WTC11 (cell line): Measurements from ENCODE around the gene PTPN5. TPM values are rescaled to one million over a fixed set of nuclear protein-coding genes. Genes with fewer than 3 reads are reported as not detected.

Source experiments
- ATAC-seq: fragments of 200-7000 bp; cut with Tn5 transposase; 2 replicates; pipeline ENCODE4 v1.10.0; 2021; ENCODE audit warnings: mild to moderate bottlenecking, moderate library complexity
- CTCF ChIA-PET: fragments of 300-600 bp; sonication (Branson Sonifier 250); formaldehyde crosslinking; loops from one replicate; lab custom pipeline; 2021; ENCODE audit warnings: antibody characterized with exemption; lab: Charles Lee
- POLR2A ChIA-PET: fragments of 350-600 bp; sonication (Branson Sonifier 250); formaldehyde crosslinking; loops from one replicate; lab custom pipeline; 2021; ENCODE audit warnings: antibody characterized with exemption; lab: Charles Lee
- DNase-seq: peaks from one replicate; pipeline ENCODE4 v3.0.0; 2021; ENCODE audit warnings: low spot score
- H3K27ac Mint-ChIP-seq: 2 replicates; pipeline ENCODE4 v1.8.0; 2021; ENCODE audit warnings: mixed read lengths
- H3K27me3 Mint-ChIP-seq: 2 replicates; pipeline ENCODE4 v1.8.0; 2021; ENCODE audit warnings: low read depth, mild to moderate bottlenecking, moderate library complexity, mixed read lengths
- H3K36me3 Mint-ChIP-seq: 2 replicates; pipeline ENCODE4 v1.8.0; 2021; ENCODE audit warnings: mixed read lengths
- H3K4me1 Mint-ChIP-seq: 2 replicates; pipeline ENCODE4 v1.8.0; 2022; ENCODE audit warnings: mixed read lengths
- H3K4me3 Mint-ChIP-seq: 2 replicates; pipeline ENCODE4 v1.8.0; 2021; ENCODE audit warnings: mild to moderate bottlenecking, moderate library complexity, mixed read lengths
- H3K9me3 Mint-ChIP-seq: 2 replicates; pipeline ENCODE4 v1.8.0; 2021; ENCODE audit warnings: mixed read lengths
- CBFB ChIP-seq: sonication (generic); formaldehyde crosslinking; IDR thresholded peaks from 2 replicates; pipeline ENCODE4 v1.8.1; 2022; ENCODE audit warnings: mild to moderate bottlenecking, low read depth, missing genetic modification reagents
- ELF4 ChIP-seq: sonication (generic); formaldehyde crosslinking; IDR thresholded peaks from 2 replicates; pipeline ENCODE4 v1.8.1; 2022; ENCODE audit warnings: low read depth, mild to moderate bottlenecking, moderate library complexity, missing genetic modification reagents
- MYBL2 ChIP-seq: sonication (generic); formaldehyde crosslinking; IDR thresholded peaks from 2 replicates; pipeline ENCODE4 v1.8.1; 2023; ENCODE audit warnings: mild to moderate bottlenecking, moderate library complexity, missing genetic modification reagents
- NFATC4 ChIP-seq: fragments of 250-450 bp; sonication (Bioruptor Pico); IDR thresholded peaks from 2 replicates; pipeline ENCODE4 v1.9.0; 2021; ENCODE audit warnings: mild to moderate bottlenecking
- NR3C1 ChIP-seq: sonication (generic); formaldehyde crosslinking; conservative IDR thresholded peaks from 2 replicates; pipeline ENCODE4 v1.8.1; 2023; ENCODE audit warnings: low read depth, mild to moderate bottlenecking, missing genetic modification reagents
- OVOL2 ChIP-seq: fragments of 250-450 bp; sonication (Bioruptor Pico); IDR thresholded peaks from 2 replicates; pipeline ENCODE4 v1.9.0; 2021; ENCODE audit warnings: mild to moderate bottlenecking, borderline replicate concordance
- PRDM15 ChIP-seq: sonication (generic); formaldehyde crosslinking; IDR thresholded peaks from 2 replicates; pipeline ENCODE4 v1.8.0; 2022; ENCODE audit warnings: missing genetic modification reagents
- RORB ChIP-seq: fragments of 250-450 bp; sonication (Bioruptor Pico); IDR thresholded peaks from 2 replicates; pipeline ENCODE4 v1.9.0; 2021; ENCODE audit warnings: mild to moderate bottlenecking
- ZNF263 ChIP-seq: sonication (generic); formaldehyde crosslinking; IDR thresholded peaks from 2 replicates; pipeline ENCODE4 v1.8.1; 2022; ENCODE audit warnings: low read depth, mild to moderate bottlenecking, moderate library complexity, missing genetic modification reagents
- ZNF671 ChIP-seq: fragments of 250-450 bp; sonication (Bioruptor Pico); IDR thresholded peaks from 2 replicates; pipeline ENCODE4 v1.8.0; 2021; ENCODE audit warnings: mild to moderate bottlenecking
- total RNA-seq: library from RNA; stranded (reverse); gene quantifications from 3 replicates; pipeline ENCODE4 v1.2.3, GENCODE V29; 2021
- TF ChIP-seq, protein P1 (sequence below): sonication (generic); formaldehyde crosslinking; IDR thresholded peaks from 2 replicates; pipeline ENCODE4 v1.8.1; 2022; ENCODE audit warnings: mild to moderate bottlenecking, moderate library complexity, missing genetic modification reagents
- TF ChIP-seq, protein P2 (sequence below): sonication (generic); formaldehyde crosslinking; IDR thresholded peaks from 2 replicates; pipeline ENCODE4 v1.8.0; 2022; ENCODE audit warnings: mild to moderate bottlenecking, missing genetic modification reagents
- TF ChIP-seq, protein P3 (sequence below): sonication (generic); formaldehyde crosslinking; IDR thresholded peaks from 2 replicates; pipeline ENCODE4 v1.8.0; 2023; ENCODE audit warnings: missing genetic modification reagents, mild to moderate bottlenecking, borderline replicate concordance
- TF ChIP-seq, protein P4 (sequence below): sonication (generic); formaldehyde crosslinking; IDR thresholded peaks from 2 replicates; pipeline ENCODE4 v1.8.0; 2023; ENCODE audit warnings: missing genetic modification reagents
- TF ChIP-seq, protein P5 (sequence below): sonication (generic); formaldehyde crosslinking; conservative IDR thresholded peaks from 2 replicates; pipeline ENCODE4 v1.8.1; 2022; ENCODE audit warnings: mild to moderate bottlenecking, missing genetic modification reagents
- TF ChIP-seq, protein P6 (sequence below): fragments of 250-450 bp; sonication (Bioruptor Pico); IDR thresholded peaks from 2 replicates; pipeline ENCODE4 v1.9.0; 2021; ENCODE audit warnings: mild to moderate bottlenecking, borderline replicate concordance
- TF ChIP-seq, protein P7 (sequence below): fragments of 250-450 bp; sonication (Bioruptor Pico); IDR thresholded peaks from 2 replicates; pipeline ENCODE4 v2.1.2; 2022; ENCODE audit warnings: mild to moderate bottlenecking, moderate library complexity

PTPN5 gene
- total RNA-seq, 1 experiment from 2014 or later = 4.5 TPM

GRCh38 chr11:18768978-18769377 lies 22.6 kb downstream of the PTPN5 start (continued):
- TF ChIP-seq NR3C1 (CRISPR knock-in tag) (no peak), CBFB (no peak), ZNF263 (no peak), NFATC4 (no peak), ELF4 (CRISPR knock-in tag) (no peak), OVOL2 (CRISPR knock-in tag) (no peak)
- TF ChIP-seq, protein P1, sequence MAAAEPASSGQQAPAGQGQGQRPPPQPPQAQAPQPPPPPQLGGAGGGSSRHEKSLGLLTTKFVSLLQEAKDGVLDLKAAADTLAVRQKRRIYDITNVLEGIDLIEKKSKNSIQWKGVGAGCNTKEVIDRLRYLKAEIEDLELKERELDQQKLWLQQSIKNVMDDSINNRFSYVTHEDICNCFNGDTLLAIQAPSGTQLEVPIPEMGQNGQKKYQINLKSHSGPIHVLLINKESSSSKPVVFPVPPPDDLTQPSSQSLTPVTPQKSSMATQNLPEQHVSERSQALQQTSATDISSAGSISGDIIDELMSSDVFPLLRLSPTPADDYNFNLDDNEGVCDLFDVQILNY (CRISPR knock-in tag) = no peak
- TF ChIP-seq, protein P2, sequence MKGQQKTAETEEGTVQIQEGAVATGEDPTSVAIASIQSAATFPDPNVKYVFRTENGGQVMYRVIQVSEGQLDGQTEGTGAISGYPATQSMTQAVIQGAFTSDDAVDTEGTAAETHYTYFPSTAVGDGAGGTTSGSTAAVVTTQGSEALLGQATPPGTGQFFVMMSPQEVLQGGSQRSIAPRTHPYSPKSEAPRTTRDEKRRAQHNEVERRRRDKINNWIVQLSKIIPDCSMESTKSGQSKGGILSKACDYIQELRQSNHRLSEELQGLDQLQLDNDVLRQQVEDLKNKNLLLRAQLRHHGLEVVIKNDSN = no peak

DNA sequence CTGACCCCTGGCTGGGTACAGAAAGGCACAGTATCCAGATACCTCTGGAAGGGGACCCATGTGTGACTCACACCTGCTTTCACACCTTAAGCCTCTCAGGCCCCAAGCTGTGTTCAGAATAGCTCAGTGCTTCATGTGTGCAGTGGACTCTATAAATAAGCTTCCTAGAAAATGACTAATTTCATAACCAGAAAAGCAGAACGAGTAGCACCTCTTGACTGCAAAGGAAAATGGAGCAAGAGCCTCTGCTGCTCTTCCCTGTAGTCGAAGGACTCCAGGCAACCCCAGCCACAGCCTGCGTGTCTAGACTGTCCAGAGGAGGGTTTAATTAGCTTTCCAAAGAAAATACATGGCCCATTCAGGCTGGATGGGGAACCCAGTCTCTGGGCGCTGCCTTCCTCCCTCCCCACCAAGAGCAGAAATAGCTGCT lies 23.1 kb downstream of the PTPN5 start:
- ATAC-seq = no peak
- no peak for TF ChIP-seq NFATC4
- TF ChIP-seq, protein P3, sequence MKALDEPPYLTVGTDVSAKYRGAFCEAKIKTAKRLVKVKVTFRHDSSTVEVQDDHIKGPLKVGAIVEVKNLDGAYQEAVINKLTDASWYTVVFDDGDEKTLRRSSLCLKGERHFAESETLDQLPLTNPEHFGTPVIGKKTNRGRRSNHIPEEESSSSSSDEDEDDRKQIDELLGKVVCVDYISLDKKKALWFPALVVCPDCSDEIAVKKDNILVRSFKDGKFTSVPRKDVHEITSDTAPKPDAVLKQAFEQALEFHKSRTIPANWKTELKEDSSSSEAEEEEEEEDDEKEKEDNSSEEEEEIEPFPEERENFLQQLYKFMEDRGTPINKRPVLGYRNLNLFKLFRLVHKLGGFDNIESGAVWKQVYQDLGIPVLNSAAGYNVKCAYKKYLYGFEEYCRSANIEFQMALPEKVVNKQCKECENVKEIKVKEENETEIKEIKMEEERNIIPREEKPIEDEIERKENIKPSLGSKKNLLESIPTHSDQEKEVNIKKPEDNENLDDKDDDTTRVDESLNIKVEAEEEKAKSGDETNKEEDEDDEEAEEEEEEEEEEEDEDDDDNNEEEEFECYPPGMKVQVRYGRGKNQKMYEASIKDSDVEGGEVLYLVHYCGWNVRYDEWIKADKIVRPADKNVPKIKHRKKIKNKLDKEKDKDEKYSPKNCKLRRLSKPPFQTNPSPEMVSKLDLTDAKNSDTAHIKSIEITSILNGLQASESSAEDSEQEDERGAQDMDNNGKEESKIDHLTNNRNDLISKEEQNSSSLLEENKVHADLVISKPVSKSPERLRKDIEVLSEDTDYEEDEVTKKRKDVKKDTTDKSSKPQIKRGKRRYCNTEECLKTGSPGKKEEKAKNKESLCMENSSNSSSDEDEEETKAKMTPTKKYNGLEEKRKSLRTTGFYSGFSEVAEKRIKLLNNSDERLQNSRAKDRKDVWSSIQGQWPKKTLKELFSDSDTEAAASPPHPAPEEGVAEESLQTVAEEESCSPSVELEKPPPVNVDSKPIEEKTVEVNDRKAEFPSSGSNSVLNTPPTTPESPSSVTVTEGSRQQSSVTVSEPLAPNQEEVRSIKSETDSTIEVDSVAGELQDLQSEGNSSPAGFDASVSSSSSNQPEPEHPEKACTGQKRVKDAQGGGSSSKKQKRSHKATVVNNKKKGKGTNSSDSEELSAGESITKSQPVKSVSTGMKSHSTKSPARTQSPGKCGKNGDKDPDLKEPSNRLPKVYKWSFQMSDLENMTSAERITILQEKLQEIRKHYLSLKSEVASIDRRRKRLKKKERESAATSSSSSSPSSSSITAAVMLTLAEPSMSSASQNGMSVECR (CRISPR knock-in tag) = no peak
- TF ChIP-seq, protein P4, sequence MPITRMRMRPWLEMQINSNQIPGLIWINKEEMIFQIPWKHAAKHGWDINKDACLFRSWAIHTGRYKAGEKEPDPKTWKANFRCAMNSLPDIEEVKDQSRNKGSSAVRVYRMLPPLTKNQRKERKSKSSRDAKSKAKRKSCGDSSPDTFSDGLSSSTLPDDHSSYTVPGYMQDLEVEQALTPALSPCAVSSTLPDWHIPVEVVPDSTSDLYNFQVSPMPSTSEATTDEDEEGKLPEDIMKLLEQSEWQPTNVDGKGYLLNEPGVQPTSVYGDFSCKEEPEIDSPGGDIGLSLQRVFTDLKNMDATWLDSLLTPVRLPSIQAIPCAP (CRISPR knock-in tag) = no peak
- no peak for TF ChIP-seq MYBL2 (CRISPR knock-in tag)
- TF ChIP-seq, protein P5, sequence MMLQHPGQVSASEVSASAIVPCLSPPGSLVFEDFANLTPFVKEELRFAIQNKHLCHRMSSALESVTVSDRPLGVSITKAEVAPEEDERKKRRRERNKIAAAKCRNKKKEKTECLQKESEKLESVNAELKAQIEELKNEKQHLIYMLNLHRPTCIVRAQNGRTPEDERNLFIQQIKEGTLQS = no peak
- TF ChIP-seq, protein P6, sequence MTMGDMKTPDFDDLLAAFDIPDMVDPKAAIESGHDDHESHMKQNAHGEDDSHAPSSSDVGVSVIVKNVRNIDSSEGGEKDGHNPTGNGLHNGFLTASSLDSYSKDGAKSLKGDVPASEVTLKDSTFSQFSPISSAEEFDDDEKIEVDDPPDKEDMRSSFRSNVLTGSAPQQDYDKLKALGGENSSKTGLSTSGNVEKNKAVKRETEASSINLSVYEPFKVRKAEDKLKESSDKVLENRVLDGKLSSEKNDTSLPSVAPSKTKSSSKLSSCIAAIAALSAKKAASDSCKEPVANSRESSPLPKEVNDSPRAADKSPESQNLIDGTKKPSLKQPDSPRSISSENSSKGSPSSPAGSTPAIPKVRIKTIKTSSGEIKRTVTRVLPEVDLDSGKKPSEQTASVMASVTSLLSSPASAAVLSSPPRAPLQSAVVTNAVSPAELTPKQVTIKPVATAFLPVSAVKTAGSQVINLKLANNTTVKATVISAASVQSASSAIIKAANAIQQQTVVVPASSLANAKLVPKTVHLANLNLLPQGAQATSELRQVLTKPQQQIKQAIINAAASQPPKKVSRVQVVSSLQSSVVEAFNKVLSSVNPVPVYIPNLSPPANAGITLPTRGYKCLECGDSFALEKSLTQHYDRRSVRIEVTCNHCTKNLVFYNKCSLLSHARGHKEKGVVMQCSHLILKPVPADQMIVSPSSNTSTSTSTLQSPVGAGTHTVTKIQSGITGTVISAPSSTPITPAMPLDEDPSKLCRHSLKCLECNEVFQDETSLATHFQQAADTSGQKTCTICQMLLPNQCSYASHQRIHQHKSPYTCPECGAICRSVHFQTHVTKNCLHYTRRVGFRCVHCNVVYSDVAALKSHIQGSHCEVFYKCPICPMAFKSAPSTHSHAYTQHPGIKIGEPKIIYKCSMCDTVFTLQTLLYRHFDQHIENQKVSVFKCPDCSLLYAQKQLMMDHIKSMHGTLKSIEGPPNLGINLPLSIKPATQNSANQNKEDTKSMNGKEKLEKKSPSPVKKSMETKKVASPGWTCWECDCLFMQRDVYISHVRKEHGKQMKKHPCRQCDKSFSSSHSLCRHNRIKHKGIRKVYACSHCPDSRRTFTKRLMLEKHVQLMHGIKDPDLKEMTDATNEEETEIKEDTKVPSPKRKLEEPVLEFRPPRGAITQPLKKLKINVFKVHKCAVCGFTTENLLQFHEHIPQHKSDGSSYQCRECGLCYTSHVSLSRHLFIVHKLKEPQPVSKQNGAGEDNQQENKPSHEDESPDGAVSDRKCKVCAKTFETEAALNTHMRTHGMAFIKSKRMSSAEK = no peak
- TF ChIP-seq, protein P7, sequence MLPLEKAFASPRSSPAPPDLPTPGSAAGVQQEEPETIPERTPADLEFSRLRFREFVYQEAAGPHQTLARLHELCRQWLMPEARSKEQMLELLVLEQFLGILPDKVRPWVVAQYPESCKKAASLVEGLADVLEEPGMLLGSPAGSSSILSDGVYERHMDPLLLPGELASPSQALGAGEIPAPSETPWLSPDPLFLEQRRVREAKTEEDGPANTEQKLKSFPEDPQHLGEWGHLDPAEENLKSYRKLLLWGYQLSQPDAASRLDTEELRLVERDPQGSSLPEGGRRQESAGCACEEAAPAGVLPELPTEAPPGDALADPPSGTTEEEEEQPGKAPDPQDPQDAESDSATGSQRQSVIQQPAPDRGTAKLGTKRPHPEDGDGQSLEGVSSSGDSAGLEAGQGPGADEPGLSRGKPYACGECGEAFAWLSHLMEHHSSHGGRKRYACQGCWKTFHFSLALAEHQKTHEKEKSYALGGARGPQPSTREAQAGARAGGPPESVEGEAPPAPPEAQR = no peak
- TF ChIP-seq RORB = no peak
- no peak for TF ChIP-seq ZNF671 (CRISPR knock-in tag)
- no peak for TF ChIP-seq PRDM15 (CRISPR knock-in tag)
- TF ChIP-seq, all 79 proteins: peak for 0

More for the DNA sequence above, 23.1 kb downstream of the PTPN5 start:
- peaks cover 2% of the 10 kb centered on the region for H3K27me3 Mint-ChIP-seq
- ChIA-PET POLR2A (no interaction called here), CTCF (interaction anchor here (1.0 to 2.8 kb wide), 6 partner anchors 11 to 245 kb away, joined by 3 to 9 read pairs (median 8); no protein-coding TSS in a partner anchor)
- no peaks in the 10 kb centered on the region for H3K36me3 Mint-ChIP-seq
- no peak for DNase-seq
- no peak overlapping the region for H3K4me3 Mint-ChIP-seq
- no peak overlapping the region for H3K27ac Mint-ChIP-seq
- no peaks in the 10 kb centered on the region for H3K9me3 Mint-ChIP-seq
- peaks cover 34% of the 10 kb centered on the region for H3K4me1 Mint-ChIP-seq
